Measurements from ENCODE around the gene SELPLG.
A peak's percentile ranks its signal among the peaks of the same experiment; 100 is the strongest.
"Not testable (repeated sequence)": the region's sequence is repeated elsewhere in the genome, so short reads cannot be mapped to it uniquely, and the experiment has no call there.

SELPLG gene, protein sequence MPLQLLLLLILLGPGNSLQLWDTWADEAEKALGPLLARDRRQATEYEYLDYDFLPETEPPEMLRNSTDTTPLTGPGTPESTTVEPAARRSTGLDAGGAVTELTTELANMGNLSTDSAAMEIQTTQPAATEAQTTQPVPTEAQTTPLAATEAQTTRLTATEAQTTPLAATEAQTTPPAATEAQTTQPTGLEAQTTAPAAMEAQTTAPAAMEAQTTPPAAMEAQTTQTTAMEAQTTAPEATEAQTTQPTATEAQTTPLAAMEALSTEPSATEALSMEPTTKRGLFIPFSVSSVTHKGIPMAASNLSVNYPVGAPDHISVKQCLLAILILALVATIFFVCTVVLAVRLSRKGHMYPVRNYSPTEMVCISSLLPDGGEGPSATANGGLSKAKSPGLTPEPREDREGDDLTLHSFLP

GRCh38 chr12:108633534-108634248 lies at the start of gene SELPLG:
Gene SELPLG (minus strand): TSS chr12:108633894. CDS start chr12:108624307, 9,587 bp downstream.
- DNase-seq: peak; percentile 94

- no peak for DNase-seq
Observed at GRCh38 chr12:108681317-108681716, 47.6 kb upstream of the SELPLG start.

DNA sequence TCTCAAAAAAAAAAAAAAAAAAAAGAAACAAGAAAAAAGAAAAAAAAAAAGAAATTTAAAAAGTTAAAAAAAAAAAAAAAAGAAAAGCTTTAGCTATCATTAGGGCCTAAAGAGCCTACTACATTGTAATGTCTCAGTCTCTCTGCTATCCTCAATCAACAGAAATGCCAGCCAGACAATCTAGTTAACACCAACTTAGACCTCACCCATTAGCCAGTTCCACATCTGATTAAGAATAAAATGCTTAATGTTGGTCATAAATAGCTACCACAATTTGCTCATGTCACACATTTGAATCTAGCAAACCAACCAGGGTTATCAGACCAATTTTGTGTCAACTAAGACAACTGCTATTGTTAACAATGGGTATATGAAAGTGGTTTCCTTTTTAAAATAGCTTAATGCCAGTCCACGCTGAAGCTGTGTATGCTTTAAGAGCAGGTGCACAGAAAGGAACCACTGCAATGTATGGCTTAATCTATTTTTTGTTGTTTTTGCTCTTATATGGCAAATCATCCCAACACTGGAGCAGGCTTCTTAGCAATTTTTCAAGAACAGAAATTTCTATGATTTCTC lies 45.5 kb upstream of the SELPLG start:
- no peak for DNase-seq

DNA sequence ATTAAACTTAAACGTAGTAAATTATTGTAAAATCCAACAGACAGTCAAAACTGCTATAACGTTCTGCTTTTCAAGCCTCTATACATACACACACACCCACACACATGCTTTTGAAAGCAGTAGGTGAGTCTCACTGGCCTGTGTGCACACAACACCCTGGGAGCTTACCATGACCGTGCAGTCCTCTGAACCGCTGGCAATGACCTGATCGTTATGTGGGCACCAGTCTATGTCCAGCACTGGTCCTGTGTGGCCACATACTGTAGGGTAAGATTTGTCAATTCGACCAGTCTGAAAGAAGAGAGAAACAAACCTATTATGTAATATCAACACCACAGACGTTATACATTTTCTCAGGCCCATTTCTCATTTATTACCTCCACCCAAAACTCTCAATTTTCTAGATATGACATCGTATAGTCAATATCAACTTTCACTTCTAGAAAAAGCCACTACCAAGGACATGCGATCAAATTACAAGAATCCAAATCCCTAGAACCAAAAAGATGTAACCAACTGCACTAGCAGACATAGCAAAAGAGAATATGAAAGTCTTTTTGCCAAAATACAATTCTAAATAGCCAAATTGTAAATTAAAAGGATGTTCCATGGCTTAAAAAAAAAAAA lies 44.5 kb upstream of the SELPLG start:
- DNase-seq: no peak

DNA sequence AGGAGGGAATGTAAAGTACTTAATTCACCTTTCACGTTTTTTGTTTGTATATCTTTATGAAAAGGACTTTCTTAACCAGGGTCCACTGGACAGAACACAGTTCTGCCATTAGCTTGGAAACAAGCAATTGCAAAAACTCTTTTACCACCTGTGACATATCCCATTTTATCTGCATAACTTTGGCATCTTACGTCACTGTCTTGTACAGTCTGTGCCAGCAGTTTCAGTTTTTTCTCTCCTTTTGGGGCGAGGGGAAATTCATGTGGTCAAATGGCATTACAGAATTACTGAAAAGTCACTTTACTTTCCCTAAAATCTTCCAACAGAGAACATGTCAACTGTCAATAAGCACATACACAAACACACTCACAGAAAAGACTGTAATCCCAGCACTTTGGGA lies 43.7 kb upstream of the SELPLG start:
- no peak for DNase-seq

GRCh38 chr12:108676707-108677106 lies 43.0 kb upstream of the SELPLG start:
- no peak for DNase-seq

DNA sequence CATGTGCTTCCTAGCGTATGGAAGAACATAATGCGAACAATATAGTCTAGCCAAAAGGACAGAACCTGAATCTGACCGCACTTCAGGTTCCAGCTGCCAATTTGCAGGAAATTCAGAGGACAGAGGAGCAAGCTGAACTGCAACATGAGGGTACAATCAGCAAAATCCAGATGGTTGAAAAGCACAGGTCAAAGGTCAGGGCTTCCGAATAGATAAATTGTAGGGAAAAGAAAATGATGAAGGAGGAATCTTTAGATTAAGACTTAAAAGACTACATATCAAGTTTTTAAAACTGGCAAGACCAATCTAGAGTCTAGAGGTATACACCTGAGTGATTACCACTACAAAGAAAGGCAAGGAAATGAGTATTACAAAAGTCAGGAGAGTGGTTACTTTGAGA lies 42.1 kb upstream of the SELPLG start:
- DNase-seq: no peak

DNA sequence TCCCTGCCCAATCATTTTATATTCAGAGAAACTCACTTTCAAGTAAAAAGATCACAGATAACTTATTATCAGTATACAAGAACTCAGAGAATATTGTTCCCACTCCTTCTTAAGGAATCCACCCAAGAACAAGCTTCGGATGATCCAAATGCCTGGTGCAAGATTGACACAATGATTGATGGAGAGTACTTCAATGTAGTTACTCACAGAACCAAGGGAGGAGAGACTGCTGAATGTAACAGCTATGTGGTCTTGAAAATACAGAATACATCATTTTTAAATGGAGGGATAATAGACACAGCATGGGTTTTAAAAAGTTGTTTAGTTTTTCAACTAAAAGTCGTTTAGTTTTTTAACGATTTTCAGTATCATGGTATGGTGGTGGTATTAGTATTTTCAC lies 38.4 kb upstream of the SELPLG start:
- DNase-seq: no peak

DNA sequence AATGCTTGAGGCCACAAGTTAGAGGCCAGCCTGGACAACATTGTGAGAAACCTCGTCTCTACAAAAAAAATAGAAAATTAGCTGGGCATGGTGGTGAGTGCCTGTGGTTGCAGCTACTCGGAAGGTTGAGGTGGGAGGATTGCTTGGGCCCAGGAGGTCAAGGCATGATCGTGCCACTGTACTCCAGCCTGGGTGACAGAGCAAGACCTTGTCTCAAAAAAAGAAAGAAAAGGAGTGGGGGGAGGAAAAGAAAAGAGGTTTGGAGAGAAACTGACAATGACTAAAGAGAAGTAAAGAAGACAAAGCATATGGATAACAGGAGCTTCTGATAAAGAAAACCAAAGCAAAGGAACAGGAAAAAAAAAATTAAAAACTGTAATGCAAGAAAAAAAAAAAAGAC lies 37.4 kb upstream of the SELPLG start:
- DNase-seq: no peak

DNA sequence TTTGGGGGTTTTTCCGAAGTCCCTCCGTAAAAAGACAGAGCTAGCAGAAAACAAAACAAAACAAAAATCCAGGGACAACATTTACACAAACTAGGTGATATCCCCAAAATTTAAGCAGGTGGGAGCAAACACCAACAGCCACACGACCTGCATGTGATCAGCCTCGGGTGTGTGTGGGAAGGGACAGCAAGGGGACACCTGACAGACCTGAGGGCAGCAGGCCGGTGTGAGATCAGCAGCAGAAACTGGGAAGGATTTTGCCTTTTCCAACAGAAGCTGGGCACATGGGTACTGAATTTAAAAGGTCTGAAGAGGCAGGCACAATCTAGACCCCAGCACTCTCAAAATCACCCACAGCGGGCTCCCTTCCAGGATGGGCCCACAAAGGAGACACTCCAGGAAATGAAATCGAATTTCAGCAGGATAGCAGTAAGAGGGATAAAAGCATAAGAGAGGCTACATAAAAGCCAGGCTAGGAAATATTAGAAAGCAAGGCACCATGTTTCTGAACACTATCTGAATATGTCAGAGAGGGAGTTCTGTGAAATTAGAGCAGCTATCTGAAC lies 36.5 kb upstream of the SELPLG start:
- DNase-seq: no peak

DNA sequence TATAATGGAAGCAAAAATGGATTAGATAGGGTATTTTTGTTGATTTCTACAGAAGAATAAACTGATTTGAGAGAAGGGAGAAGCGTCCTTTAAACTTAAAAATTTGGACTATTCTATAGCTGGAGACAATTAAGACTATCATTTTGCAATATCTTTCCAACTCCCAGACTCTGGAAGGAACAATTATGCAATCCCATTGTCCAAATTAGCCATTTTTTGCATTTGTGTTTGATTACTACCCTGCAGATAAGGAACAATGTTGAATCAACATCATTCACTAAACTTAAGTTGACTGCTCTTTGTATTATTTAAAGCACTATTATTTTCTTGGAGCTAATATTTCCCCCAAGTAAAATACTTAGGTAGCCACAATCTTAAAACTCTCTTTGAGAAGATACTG lies 34.8 kb upstream of the SELPLG start:
- no peak for DNase-seq

DNA sequence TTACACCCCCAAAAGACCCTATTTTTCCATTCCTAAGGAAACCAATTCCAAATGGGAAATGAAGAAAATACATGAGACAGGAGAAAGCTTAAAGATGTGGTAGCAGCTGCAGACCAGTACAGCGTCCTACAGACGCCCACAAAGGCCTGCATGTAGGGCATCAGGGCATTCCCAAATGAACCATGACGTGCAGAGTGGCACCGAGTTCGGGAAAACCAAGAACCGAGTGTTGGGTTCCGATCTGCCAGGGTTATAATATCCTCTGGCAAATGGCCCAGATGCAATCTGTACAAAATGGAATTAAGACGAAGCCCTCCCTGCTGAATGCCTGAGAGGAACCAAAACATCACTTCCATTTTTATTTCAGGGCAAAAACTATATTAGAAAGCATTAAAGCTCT lies 34.4 kb upstream of the SELPLG start:
- DNase-seq: no peak

DNA sequence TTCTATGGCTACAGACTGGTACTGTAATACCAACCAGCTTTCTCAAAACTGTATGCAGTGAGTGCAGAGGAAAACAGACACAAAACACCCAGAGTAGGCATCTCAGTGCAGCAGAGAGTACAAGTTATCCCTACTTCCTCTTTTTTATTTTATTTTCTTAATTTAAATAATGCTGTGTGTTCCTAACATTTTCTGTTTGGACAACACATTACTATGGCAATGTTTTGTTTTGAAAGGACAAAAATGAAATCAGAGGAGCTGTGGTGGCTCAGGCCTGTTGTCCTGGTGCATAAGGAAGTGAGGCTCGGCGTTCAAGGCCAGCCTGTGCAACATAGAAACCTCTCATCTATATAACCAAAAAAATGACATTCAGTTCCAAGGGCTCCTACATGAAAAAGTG lies 33.7 kb upstream of the SELPLG start:
- DNase-seq: peak; percentile 37

GRCh38 chr12:108666401-108666881 lies 32.7 kb upstream of the SELPLG start:
- DNase-seq: no peak

DNA sequence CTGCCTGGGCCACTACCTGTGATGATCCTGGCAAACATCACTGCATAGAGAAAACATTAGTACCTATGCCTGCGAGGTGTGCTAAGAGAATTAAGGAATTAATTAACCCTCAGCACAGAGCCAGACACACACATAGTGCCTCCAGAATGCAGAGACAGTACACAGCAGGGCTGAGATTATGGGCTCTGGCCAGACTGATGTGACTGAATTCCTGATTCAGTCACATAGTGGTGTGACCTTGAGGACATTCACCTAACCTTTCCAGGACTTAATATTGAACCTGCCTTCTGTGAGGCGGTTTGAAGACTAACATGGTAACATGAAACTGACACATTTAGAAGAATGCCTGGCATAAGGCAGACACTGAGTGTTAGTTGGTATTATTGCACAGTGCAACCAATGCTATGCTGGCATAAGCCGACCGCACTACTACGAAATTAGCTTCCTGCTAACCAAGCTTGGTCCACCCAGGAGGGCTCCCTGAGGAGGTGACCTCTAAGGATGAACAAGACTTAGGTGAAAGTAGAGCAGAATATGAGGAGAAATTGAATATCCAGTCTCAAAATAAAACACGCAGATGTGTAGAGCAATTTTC lies 32.0 kb upstream of the SELPLG start:
- no peak for DNase-seq

DNA sequence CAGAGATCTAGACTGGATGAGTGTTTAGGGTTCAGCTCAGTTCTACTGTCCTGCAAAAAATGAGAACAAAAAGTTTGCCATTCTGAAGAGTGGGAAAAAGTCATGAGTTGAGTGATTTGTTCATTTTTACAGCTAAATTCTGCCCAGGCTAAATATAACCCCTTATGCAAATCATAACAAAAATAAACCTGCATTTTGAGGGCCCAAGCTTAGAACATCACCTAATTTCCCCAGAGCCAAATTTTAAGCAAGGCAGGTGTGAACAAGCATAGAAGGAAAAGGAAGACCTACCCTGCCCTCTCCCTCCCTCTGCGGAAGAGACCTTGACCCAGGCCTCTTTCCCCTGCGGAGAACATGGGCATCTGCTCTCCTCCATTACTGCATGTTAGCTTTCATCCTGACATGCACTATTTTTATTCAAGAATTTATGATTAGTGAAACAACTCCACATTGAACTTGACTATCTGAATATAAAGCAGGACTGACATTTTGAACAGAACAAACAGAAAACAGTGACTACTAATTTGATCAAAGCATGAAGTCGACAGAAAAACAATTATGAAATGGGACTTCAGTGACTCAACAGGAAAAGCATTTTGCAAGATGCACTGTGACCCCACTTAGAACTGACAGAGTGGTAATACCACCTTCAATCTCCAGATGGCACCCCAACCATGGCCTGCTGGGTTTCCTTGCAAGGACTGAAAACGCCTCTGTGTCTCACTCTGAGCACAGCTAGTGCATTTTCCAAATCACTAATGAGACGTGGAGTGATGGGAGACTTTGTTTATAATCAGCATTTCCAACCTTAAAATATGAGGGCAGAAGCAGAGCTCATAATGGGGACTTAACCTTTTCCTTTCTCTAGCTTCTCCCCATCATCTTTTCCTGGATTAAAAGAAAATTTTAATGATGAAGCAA lies 30.9 kb upstream of the SELPLG start:
- DNase-seq: peak; percentile 83

- no peak for DNase-seq
Observed at GRCh38 chr12:108663324-108664015, 29.8 kb upstream of the SELPLG start.

GRCh38 chr12:108658115-108658514 lies 24.4 kb upstream of the SELPLG start:
- DNase-seq: not testable (repeated sequence)

- no peak for DNase-seq
Observed at GRCh38 chr12:108657130-108657745, 23.5 kb upstream of the SELPLG start.

- not testable (repeated sequence) for DNase-seq
Observed at GRCh38 chr12:108656247-108656646, 22.6 kb upstream of the SELPLG start.
